Parathyroid adenoma (tissue), 2 donors: ENCODE data around the gene DOP1A.

ENCODE experiments used
- H2AFZ ChIP-seq: fragments of 300-600 bp; sonication (generic); one replicate; pipeline ENCODE4 v1.7.0; 2017; ENCODE audit warnings: antibody characterized with exemption, mild to moderate bottlenecking
- H3K27ac ChIP-seq: fragments of 300-600 bp; sonication (generic); one replicate; pipeline ENCODE4 v1.7.0; 2017
- H3K27me3 ChIP-seq: fragments of 300-600 bp; sonication (generic); one replicate; pipeline ENCODE4 v1.7.0; 2017; ENCODE audit warnings: low read length; ENCODE audit not compliant: control insufficient read depth, insufficient read depth
- H3K36me3 ChIP-seq: fragments of 300-600 bp; sonication (generic); one replicate; pipeline ENCODE4 v1.7.0; 2017; ENCODE audit warnings: low read length; ENCODE audit not compliant: control insufficient read depth, insufficient read depth
- H3K4me1 ChIP-seq: fragments of 300-600 bp; sonication (generic); one replicate; pipeline ENCODE4 v1.7.0; 2017; ENCODE audit warnings: control low read depth
- H3K4me2 ChIP-seq: fragments of 300-600 bp; sonication (generic); one replicate; pipeline ENCODE4 v1.7.0; 2017; ENCODE audit warnings: low read length
- H3K4me3 ChIP-seq: fragments of 300-600 bp; sonication (generic); one replicate; pipeline ENCODE4 v1.7.0; 2017; ENCODE audit warnings: low read depth, low read length
- H3K79me2 ChIP-seq: fragments of 300-600 bp; sonication (generic); one replicate; pipeline ENCODE4 v1.7.0; 2017; ENCODE audit warnings: control low read depth
- H3K9ac ChIP-seq: fragments of 300-600 bp; sonication (generic); one replicate; pipeline ENCODE4 v1.7.0; 2017; ENCODE audit warnings: mild to moderate bottlenecking
- H3K9me3 ChIP-seq: fragments of 300-600 bp; sonication (generic); one replicate; pipeline ENCODE4 v1.7.0; 2017; ENCODE audit warnings: low read length; ENCODE audit not compliant: control insufficient read depth
- TF ChIP-seq, protein P1 (sequence below): fragments of 300-600 bp; sonication (generic); IDR thresholded peaks from one replicate; pipeline ENCODE4 v1.7.0; 2017; ENCODE audit warnings: antibody characterized with exemption, mild to moderate bottlenecking
- donor health status: primary hyperparathyroidism.

Gene DOP1A

GRCh38 chr6:83169106-83169505 is 101.6 kb downstream of the DOP1A start:
- Histone ChIP-seq H3K9me3 (no peaks in the 10 kb centered on the region), H3K9ac (no peak overlapping the region), H3K79me2 (no peaks in the 10 kb centered on the region), H3K27me3 (no peaks in the 10 kb centered on the region), H3K4me3 (no peak overlapping the region), H3K4me1 (no peaks in the 10 kb centered on the region), H3K36me3 (no peaks in the 10 kb centered on the region), H3K27ac (no peak overlapping the region), H2AFZ (no peak overlapping the region), H3K4me2 (no peak overlapping the region)
- TF ChIP-seq, protein P1, sequence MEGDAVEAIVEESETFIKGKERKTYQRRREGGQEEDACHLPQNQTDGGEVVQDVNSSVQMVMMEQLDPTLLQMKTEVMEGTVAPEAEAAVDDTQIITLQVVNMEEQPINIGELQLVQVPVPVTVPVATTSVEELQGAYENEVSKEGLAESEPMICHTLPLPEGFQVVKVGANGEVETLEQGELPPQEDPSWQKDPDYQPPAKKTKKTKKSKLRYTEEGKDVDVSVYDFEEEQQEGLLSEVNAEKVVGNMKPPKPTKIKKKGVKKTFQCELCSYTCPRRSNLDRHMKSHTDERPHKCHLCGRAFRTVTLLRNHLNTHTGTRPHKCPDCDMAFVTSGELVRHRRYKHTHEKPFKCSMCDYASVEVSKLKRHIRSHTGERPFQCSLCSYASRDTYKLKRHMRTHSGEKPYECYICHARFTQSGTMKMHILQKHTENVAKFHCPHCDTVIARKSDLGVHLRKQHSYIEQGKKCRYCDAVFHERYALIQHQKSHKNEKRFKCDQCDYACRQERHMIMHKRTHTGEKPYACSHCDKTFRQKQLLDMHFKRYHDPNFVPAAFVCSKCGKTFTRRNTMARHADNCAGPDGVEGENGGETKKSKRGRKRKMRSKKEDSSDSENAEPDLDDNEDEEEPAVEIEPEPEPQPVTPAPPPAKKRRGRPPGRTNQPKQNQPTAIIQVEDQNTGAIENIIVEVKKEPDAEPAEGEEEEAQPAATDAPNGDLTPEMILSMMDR = no peak

DNA sequence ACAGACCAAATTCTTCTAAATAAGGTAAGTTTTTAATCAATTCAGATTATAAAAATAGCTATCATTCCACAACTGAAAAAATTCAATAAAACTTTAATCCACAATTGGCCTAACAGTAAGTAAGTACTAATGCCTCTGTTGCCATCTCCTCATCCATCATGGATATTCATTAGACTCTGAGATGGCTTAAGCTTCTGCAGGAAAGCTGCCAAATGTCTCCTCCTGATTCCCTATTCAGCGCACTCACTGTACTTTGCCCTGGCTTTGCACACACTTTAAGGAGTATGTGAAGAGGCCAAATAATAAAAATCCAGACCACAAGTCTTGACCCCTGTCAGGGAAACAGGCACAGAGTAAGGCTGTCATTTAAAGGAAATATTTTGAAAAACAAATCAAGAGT is 102.0 kb downstream of the DOP1A start:
- no peaks in the 10 kb centered on the region for H3K36me3 ChIP-seq
- H3K4me2 ChIP-seq = no peak overlapping the region
- no peaks in the 10 kb centered on the region for H3K27me3 ChIP-seq

GRCh38 chr6:83176246-83176645 is 108.8 kb downstream of the DOP1A start:
- H3K27ac ChIP-seq = no peak overlapping the region
- H3K9me3 ChIP-seq = no peaks in the 10 kb centered on the region
- no peaks in the 10 kb centered on the region for H3K4me1 ChIP-seq
- no peaks in the 10 kb centered on the region for H3K79me2 ChIP-seq
- no peak overlapping the region for H3K4me2 ChIP-seq
- H3K36me3 ChIP-seq = no peaks in the 10 kb centered on the region
- H2AFZ ChIP-seq = no peak overlapping the region
- H3K9ac ChIP-seq = no peak overlapping the region
- H3K4me3 ChIP-seq = no peak overlapping the region
- TF ChIP-seq, protein P1 = no peak
- H3K27me3 ChIP-seq = no peaks in the 10 kb centered on the region

More for the DNA sequence above, 102.0 kb downstream of the DOP1A start:
- Histone ChIP-seq H3K9ac (no peak overlapping the region), H3K79me2 (no peaks in the 10 kb centered on the region), H3K4me3 (no peak overlapping the region), H3K27ac (no peak overlapping the region), H3K4me1 (no peaks in the 10 kb centered on the region), H3K9me3 (no peaks in the 10 kb centered on the region), H2AFZ (no peak overlapping the region)
- TF ChIP-seq, protein P1 = no peak

- no peak overlapping the region for H3K9ac ChIP-seq
- no peaks in the 10 kb centered on the region for H3K36me3 ChIP-seq
- no peaks in the 10 kb centered on the region for H3K4me1 ChIP-seq
- no peak overlapping the region for H3K27ac ChIP-seq
- no peaks in the 10 kb centered on the region for H3K27me3 ChIP-seq
- no peaks in the 10 kb centered on the region for H3K79me2 ChIP-seq
- no peak overlapping the region for H3K4me3 ChIP-seq
- H2AFZ ChIP-seq = no peak overlapping the region
- no peaks in the 10 kb centered on the region for H3K9me3 ChIP-seq
- TF ChIP-seq, protein P1 = no peak
- H3K4me2 ChIP-seq = no peak overlapping the region
Measured at GRCh38 chr6:83180426-83180950, 113.0 kb downstream of the DOP1A start.

DNA sequence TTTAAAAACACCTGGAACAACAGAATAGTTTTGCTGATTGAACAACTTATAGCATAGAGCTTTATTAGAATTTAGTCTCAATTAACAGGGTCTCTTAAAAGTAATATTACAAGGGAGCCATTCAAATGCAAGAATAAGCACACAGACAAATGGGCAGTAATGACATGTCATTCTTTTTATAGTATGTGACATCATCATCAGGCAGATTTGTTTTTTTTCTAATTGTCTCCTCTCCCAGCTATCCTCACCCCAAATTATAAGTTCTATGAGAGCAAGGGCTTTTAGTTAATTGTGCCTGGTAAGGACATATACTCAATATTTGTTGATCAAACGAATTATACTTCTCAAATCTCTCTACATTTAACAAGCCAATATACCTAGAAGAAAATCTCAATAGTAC is 114.6 kb downstream of the DOP1A start:
- Histone ChIP-seq H3K4me3 (no peak overlapping the region), H2AFZ (no peak overlapping the region), H3K36me3 (no peaks in the 10 kb centered on the region), H3K79me2 (no peaks in the 10 kb centered on the region), H3K9me3 (no peaks in the 10 kb centered on the region), H3K9ac (no peak overlapping the region), H3K4me2 (no peak overlapping the region), H3K4me1 (no peaks in the 10 kb centered on the region), H3K27me3 (no peaks in the 10 kb centered on the region), H3K27ac (no peak overlapping the region)
- TF ChIP-seq, protein P1 = no peak
